Gastroesophageal sphincter (tissue), 3 donors: ENCODE data around the gene MAML3.

ENCODE experiments used
- POLR2A ChIP-seq, 2 donors: fragments of 450-650 bp; IDR thresholded peaks; one replicate each; pipeline ENCODE4 v1.6.1; 2017; ENCODE audit warnings: antibody characterized with exemption in 2 of 2, mild to moderate bottlenecking in 2 of 2, moderate library complexity in 1 of 2
- POLR2AphosphoS5 ChIP-seq: sonication (generic); formaldehyde crosslinking; IDR thresholded peaks from one replicate; pipeline ENCODE4 v1.6.1; 2017; ENCODE audit warnings: antibody characterized with exemption
- TF ChIP-seq, protein P1 (sequence below), 4 experiments: fragments of 200-600 bp in 2 of 4; fragments of 450-650 bp in 2 of 4; sonication (generic) in 1 of 4; IDR thresholded peaks; one replicate each; pipeline ENCODE4 v1.5.1; 2017 to 2019; ENCODE audit warnings: antibody characterized with exemption in 4 of 4, mild to moderate bottlenecking in 2 of 4, moderate library complexity in 2 of 4

DNA sequence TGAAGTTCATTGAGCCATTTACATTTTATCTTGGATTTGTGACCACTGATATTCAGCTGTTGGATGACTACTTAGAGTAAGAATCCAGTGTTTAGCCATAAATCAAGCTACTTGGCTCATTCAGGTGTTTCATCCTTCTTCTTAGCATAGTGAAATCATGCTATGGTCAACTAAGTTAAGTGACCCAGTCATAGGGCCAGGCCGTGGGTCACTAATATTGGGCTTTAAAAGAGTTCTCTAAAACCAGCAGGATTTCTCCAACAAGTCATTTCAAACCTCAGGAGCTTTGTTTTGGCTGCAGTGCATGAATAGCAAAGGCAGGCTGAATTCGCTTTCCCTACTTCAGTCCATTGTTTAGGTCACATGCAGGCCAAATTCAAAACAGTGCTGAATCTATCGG lies 181.0 kb downstream of the MAML3 start:
- TF ChIP-seq, protein P1, sequence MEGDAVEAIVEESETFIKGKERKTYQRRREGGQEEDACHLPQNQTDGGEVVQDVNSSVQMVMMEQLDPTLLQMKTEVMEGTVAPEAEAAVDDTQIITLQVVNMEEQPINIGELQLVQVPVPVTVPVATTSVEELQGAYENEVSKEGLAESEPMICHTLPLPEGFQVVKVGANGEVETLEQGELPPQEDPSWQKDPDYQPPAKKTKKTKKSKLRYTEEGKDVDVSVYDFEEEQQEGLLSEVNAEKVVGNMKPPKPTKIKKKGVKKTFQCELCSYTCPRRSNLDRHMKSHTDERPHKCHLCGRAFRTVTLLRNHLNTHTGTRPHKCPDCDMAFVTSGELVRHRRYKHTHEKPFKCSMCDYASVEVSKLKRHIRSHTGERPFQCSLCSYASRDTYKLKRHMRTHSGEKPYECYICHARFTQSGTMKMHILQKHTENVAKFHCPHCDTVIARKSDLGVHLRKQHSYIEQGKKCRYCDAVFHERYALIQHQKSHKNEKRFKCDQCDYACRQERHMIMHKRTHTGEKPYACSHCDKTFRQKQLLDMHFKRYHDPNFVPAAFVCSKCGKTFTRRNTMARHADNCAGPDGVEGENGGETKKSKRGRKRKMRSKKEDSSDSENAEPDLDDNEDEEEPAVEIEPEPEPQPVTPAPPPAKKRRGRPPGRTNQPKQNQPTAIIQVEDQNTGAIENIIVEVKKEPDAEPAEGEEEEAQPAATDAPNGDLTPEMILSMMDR (IDR thresholded peaks at IDR 0.05) = no peak
- TF ChIP-seq POLR2AphosphoS5 (no peak), POLR2A (IDR thresholded peaks at IDR 0.05) (no peak)
